ENCODE data around the gene SPDYE17. TPM values are rescaled to one million over a fixed set of nuclear protein-coding genes. Genes with fewer than 3 reads are reported as not detected.
"Not testable (repeated sequence)": the region's sequence is repeated elsewhere in the genome, so short reads cannot be mapped to it uniquely, and the experiment has no call there.

Gene SPDYE17, protein sequence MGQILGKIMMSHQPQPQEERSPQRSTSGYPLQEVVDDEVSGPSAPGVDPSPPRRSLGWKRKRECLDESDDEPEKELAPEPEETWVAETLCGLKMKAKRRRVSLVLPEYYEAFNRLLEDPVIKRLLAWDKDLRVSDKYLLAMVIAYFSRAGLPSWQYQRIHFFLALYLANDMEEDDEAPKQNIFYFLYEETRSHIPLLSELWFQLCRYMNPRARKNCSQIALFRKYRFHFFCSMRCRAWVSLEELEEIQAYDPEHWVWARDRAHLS
- not detected in 2 replicates for total RNA-seq
- polyA plus RNA-seq = not detected in 2 replicates

DNA sequence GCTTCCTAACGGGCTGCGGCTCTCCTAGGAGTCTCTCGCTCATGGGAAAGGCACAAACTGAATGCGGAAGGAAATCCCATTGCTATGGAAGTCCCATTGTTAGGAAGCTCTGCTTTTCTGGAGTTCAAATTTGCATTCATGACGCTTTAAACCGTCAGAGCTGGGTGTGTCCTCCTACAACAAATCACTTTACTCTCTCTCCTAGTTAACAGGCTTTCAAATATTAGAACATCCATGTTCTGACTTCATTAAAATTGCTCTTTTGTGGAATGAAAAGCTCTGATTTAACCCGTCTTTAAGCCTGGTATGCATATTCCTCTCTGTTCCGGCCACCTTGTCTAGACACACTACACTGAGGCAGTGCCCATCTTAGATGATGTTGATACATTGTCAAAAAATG, at the start of gene SPDYE17:
Gene SPDYE17 (minus strand): TSS at position 101 of the 400 bp plus-strand sequence. CDS start 1,791 bp downstream, outside the sequence.
- not testable (repeated sequence) for H3K27ac ChIP-seq; H3K4me1 ChIP-seq (ENCODE audit: insufficient read depth); H3K79me2 ChIP-seq; H3K36me3 ChIP-seq (replicated peaks; ENCODE audit: insufficient read depth, low read depth); DNase-seq (ENCODE audit: low spot score); H3K27me3 ChIP-seq; H4K20me1 ChIP-seq (ENCODE audit: insufficient read depth, poor library complexity, severe bottlenecking); H3K9me2 ChIP-seq (replicated peaks; ENCODE audit: insufficient read depth); H3K4me3 ChIP-seq; H3K4me2 ChIP-seq; H3K9me3 ChIP-seq (ENCODE audit: low read depth); H2AFZ ChIP-seq
- WGBS (ENCODE audit: low lambda C conversion rate, missing lambda C conversion rate) = 90% methylated on average over 6 of the region's 8 CpGs

DNA sequence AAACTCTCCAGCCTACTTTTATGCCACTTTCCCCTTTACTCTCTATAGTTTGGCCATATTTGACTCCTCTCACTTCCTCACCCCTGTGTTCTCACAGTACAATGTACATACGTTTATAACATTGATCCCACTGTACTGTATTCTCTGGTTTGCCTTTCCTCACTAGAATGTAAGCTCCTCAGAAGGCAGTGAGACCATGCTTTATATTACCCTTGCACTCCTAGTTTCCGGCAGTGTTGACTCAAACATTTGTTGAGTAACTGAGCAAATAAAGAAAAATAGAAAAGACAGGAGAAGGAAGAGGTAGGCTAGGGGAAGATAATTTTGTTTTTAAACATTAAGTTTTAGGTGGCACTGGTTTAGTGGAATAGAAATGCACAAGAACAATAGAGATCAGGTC, 48.1 kb upstream of the SPDYE17 start:
- H3K9me3 ChIP-seq (ENCODE audit: low read depth); H3K79me2 ChIP-seq; H3K4me2 ChIP-seq; H4K20me1 ChIP-seq (ENCODE audit: insufficient read depth, poor library complexity, severe bottlenecking); H3K36me3 ChIP-seq (replicated peaks; ENCODE audit: insufficient read depth, low read depth); H3K9me2 ChIP-seq (replicated peaks; ENCODE audit: insufficient read depth); H3K4me1 ChIP-seq (ENCODE audit: insufficient read depth); DNase-seq (ENCODE audit: low spot score); H3K4me3 ChIP-seq; H2AFZ ChIP-seq; H3K27ac ChIP-seq; H3K27me3 ChIP-seq: not testable (repeated sequence)
- 59% methylated on average over 2 of the region's 2 CpGs for WGBS (ENCODE audit: low lambda C conversion rate, missing lambda C conversion rate)

DNA sequence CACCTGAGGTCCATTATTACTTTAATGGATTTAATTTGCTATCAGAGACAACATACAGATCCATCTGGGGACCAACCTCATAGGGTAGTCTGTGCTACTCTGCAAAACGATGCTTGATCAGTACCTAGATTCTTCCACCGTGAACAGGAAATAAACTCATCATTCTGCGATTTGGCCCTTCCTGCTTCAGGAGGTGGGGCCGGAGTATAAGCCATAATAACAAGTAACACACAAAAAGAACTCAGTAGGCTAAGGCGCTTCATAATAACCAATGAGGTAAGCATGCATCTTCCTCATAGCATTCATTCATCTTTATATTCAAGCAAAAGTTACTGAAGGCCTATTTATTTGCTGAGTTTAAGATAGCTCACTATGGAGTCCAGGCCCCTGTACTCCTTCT, 47.5 kb upstream of the SPDYE17 start:
- not testable (repeated sequence) for H3K27ac ChIP-seq, H3K27me3 ChIP-seq
- 92% methylated on average over 5 of the region's 5 CpGs for WGBS (ENCODE audit: low lambda C conversion rate, missing lambda C conversion rate)

DNA sequence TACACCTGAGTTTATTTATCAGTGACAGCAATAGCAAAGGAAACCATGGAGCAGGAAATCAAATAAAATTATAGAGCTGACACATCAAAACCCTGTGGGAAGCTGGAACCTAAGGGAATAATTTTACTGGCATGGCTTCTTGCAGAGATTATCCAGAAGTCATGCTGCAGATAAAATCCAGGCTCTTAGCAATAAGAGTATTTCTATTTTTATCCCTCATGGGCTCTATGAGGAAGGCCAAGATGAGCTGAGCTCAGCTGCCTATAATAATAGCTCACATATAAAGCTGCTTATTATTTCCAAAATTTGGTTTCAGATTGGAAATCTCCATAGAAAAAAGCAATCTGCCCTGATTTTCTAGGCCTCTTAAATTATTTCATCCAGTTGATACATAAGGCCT, 47.0 kb upstream of the SPDYE17 start:
- H3K79me2 ChIP-seq; H2AFZ ChIP-seq; DNase-seq (ENCODE audit: low spot score); H3K36me3 ChIP-seq (replicated peaks; ENCODE audit: insufficient read depth, low read depth); H3K4me2 ChIP-seq; H3K4me3 ChIP-seq; H4K20me1 ChIP-seq (ENCODE audit: insufficient read depth, poor library complexity, severe bottlenecking); H3K4me1 ChIP-seq (ENCODE audit: insufficient read depth); H3K9me2 ChIP-seq (replicated peaks; ENCODE audit: insufficient read depth); H3K27me3 ChIP-seq; H3K9me3 ChIP-seq (ENCODE audit: low read depth); H3K27ac ChIP-seq: not testable (repeated sequence)

More for the DNA sequence above, 47.5 kb upstream of the SPDYE17 start:
- not testable (repeated sequence) for H3K4me3 ChIP-seq; H3K9me3 ChIP-seq (ENCODE audit: low read depth); H3K9me2 ChIP-seq (replicated peaks; ENCODE audit: insufficient read depth); H3K79me2 ChIP-seq; H3K4me1 ChIP-seq (ENCODE audit: insufficient read depth); H4K20me1 ChIP-seq (ENCODE audit: insufficient read depth, poor library complexity, severe bottlenecking); H2AFZ ChIP-seq; H3K4me2 ChIP-seq; DNase-seq (ENCODE audit: low spot score); H3K36me3 ChIP-seq (replicated peaks; ENCODE audit: insufficient read depth, low read depth)

DNA sequence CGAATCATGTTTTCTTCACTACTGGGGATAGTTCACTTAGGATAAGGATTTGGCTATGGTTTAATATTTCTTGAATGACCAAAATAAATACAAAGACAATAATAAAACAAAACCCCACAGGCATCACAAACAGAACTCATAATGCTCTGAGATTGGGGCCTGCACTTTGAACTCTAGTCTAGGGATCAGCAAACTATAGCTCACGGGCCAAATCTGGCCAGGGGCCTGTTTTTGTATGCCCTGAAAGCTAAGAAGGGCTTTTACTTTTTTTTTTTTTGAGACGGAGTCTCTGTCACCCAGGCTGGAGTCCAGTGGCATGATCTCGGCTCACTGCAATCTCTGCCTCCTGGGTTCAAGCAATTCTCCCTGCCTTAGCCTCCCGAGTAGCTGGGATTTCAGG, 44.9 kb upstream of the SPDYE17 start:
- H3K4me3 ChIP-seq; H3K36me3 ChIP-seq (replicated peaks; ENCODE audit: insufficient read depth, low read depth); H3K4me1 ChIP-seq (ENCODE audit: insufficient read depth); DNase-seq (ENCODE audit: low spot score); H3K4me2 ChIP-seq; H3K9me2 ChIP-seq (replicated peaks; ENCODE audit: insufficient read depth); H3K79me2 ChIP-seq; H3K27ac ChIP-seq; H3K27me3 ChIP-seq; H2AFZ ChIP-seq; H4K20me1 ChIP-seq (ENCODE audit: insufficient read depth, poor library complexity, severe bottlenecking); H3K9me3 ChIP-seq (ENCODE audit: low read depth): not testable (repeated sequence)
- WGBS (ENCODE audit: low lambda C conversion rate, missing lambda C conversion rate) = 89% methylated on average over 3 of the region's 5 CpGs

DNA sequence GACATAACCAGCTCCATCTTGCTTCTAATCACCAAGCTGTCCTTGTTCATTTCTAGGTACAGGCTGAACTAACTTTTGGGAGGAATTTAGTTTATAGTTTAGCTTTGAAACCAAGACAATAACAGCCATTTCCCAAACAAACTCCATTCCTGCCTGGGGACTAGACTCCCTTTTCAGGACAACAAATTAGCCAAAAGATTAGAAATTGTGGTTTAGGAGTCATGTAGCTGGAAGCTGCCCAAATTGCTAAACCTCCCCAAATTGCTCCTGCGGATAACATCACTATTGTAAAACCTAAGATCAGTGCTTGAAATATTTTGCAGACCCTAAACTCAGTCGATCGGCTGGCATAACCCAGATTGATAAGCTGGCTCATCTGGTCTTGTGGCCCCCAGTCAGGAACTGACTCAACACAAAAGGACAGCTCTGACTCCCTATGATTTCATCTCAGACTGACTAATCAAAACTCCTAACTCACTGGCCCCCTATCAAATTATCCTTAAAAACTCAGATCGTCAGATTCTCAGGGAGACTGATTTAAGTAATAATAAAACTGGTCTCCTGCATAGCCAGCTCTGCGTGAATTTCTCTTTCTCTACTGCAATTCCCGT, 42.7 kb upstream of the SPDYE17 start:
- not testable (repeated sequence) for H3K4me3 ChIP-seq; H2AFZ ChIP-seq; H3K4me1 ChIP-seq (ENCODE audit: insufficient read depth); H3K4me2 ChIP-seq; DNase-seq (ENCODE audit: low spot score); H3K36me3 ChIP-seq (replicated peaks; ENCODE audit: insufficient read depth, low read depth); H4K20me1 ChIP-seq (ENCODE audit: insufficient read depth, poor library complexity, severe bottlenecking); H3K9me2 ChIP-seq (replicated peaks; ENCODE audit: insufficient read depth); H3K27ac ChIP-seq; H3K27me3 ChIP-seq; H3K79me2 ChIP-seq; H3K9me3 ChIP-seq (ENCODE audit: low read depth)
- 91% methylated on average over 4 of the region's 6 CpGs for WGBS (ENCODE audit: low lambda C conversion rate, missing lambda C conversion rate)

DNA sequence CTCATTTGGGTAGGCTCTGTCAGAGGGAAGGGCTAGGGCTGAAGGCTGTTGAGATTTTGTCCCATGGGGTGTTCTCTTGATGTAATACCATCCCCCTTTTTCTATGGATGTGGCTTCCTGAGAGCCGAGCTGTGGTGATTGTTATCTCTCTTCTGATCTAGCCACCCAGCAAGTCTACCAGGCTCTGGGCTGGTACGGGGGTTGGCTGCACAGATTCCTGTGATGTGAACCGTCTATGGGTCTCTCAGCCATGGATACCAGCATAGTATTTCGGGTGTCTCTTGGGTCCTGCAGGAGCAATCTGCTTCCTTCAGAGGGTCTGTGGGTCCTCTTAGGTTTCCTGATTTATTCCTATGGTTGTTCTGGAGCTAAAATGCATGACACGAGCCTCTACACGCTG, 38.9 kb upstream of the SPDYE17 start:
- not testable (repeated sequence) for H3K79me2 ChIP-seq; H3K4me3 ChIP-seq; H2AFZ ChIP-seq; H4K20me1 ChIP-seq (ENCODE audit: insufficient read depth, poor library complexity, severe bottlenecking); H3K36me3 ChIP-seq (replicated peaks; ENCODE audit: insufficient read depth, low read depth); H3K4me1 ChIP-seq (ENCODE audit: insufficient read depth); H3K9me3 ChIP-seq (ENCODE audit: low read depth); DNase-seq (ENCODE audit: low spot score); H3K4me2 ChIP-seq; H3K9me2 ChIP-seq (replicated peaks; ENCODE audit: insufficient read depth); H3K27me3 ChIP-seq; H3K27ac ChIP-seq
- WGBS (ENCODE audit: low lambda C conversion rate, missing lambda C conversion rate) = 84% methylated on average over 6 of the region's 6 CpGs

DNA sequence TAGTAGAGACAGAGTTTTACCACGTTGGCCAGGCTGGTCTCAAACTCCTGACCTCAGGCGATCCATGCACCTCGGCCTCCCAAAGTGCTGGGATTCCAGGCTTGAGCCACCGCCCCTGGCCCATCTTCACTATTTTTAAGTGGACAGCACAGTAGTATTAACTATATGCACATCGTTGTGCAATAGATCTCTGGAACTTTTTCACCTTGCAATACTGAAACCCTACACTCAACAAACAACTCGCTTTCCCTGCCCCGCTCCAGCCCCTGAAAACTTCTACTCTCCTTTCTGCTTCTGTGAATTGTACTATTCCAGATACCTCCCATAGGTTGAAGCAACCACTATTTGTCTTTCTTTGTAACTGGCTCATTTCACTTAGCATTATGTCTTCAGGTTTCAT, 33.7 kb upstream of the SPDYE17 start:
- H3K4me1 ChIP-seq (ENCODE audit: insufficient read depth); H4K20me1 ChIP-seq (ENCODE audit: insufficient read depth, poor library complexity, severe bottlenecking); H3K9me2 ChIP-seq (replicated peaks; ENCODE audit: insufficient read depth); H2AFZ ChIP-seq; H3K27me3 ChIP-seq; H3K4me3 ChIP-seq; DNase-seq (ENCODE audit: low spot score); H3K79me2 ChIP-seq; H3K36me3 ChIP-seq (replicated peaks; ENCODE audit: insufficient read depth, low read depth); H3K27ac ChIP-seq; H3K9me3 ChIP-seq (ENCODE audit: low read depth); H3K4me2 ChIP-seq: not testable (repeated sequence)
- 86% methylated on average over 7 of the region's 7 CpGs for WGBS (ENCODE audit: low lambda C conversion rate, missing lambda C conversion rate)

DNA sequence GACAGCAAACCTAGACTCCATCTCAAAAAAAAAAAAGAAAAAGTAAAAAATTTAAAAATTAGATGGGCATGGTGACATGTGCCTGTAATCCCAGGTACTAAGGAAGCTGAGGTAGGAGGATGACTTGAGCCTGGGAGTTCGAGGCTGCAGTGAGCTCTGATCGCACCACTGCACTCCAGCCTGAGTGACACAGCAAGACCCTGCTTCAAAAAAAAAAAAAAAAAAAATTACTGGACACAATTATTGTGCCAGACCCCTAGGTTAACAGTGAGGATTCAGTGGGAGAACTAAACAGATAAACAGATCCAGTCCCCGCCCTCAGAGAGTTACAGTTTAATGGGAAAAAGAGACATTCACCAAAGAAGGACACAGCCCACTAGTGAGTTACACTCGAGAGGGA, 31.6 kb upstream of the SPDYE17 start:
- H3K9me3 ChIP-seq (ENCODE audit: low read depth); H3K27ac ChIP-seq; H3K9me2 ChIP-seq (replicated peaks; ENCODE audit: insufficient read depth); H3K4me2 ChIP-seq; H3K4me1 ChIP-seq (ENCODE audit: insufficient read depth); DNase-seq (ENCODE audit: low spot score); H2AFZ ChIP-seq; H3K79me2 ChIP-seq; H4K20me1 ChIP-seq (ENCODE audit: insufficient read depth, poor library complexity, severe bottlenecking); H3K4me3 ChIP-seq; H3K36me3 ChIP-seq (replicated peaks; ENCODE audit: insufficient read depth, low read depth); H3K27me3 ChIP-seq: not testable (repeated sequence)
- WGBS (ENCODE audit: low lambda C conversion rate, missing lambda C conversion rate) = 97% methylated on average over 3 of the region's 4 CpGs

Measured in hepatocyte (in vitro differentiated cells).